ENCODE results near the gene SEMA7A.

Gene SEMA7A

DNA sequence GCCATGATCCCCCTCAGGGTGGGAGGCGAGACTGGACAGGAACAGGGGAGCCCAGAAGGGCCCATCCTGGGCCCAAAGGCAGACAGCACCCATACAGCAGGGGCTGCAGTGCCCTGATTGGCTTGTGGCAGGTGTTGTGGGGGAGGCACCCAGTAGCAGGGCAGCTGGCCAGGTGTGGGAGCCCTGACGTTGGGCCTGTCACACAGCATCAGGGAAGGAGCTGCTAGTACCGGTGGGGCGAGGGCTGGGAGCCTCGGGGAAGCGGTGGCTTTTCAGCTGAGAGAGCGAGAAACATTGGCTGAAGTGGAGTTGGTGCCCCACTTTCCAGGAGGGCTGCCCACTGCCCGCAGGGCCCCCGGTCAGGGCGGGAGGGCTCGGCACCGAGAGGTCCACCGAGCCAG, 46.6 kb downstream of the SEMA7A start:
- TF ChIP-seq POLR2AphosphoS5 (IDR thresholded peaks at IDR 0.05; ENCODE audit: low read depth, low read length) (no peak), TAF1 (IDR thresholded peaks at IDR 0.05; ENCODE audit: borderline replicate concordance, insufficient read depth, low read length) (no peak), FOXP2 (optimal IDR thresholded peaks at IDR 0.05; ENCODE audit: borderline replicate concordance, extremely low read depth, extremely low read length, insufficient read depth) (no peak), SIN3A (IDR thresholded peaks at IDR 0.05; ENCODE audit: borderline replicate concordance, insufficient read depth, low read length) (no peak)
- TF ChIP-seq, protein P1, sequence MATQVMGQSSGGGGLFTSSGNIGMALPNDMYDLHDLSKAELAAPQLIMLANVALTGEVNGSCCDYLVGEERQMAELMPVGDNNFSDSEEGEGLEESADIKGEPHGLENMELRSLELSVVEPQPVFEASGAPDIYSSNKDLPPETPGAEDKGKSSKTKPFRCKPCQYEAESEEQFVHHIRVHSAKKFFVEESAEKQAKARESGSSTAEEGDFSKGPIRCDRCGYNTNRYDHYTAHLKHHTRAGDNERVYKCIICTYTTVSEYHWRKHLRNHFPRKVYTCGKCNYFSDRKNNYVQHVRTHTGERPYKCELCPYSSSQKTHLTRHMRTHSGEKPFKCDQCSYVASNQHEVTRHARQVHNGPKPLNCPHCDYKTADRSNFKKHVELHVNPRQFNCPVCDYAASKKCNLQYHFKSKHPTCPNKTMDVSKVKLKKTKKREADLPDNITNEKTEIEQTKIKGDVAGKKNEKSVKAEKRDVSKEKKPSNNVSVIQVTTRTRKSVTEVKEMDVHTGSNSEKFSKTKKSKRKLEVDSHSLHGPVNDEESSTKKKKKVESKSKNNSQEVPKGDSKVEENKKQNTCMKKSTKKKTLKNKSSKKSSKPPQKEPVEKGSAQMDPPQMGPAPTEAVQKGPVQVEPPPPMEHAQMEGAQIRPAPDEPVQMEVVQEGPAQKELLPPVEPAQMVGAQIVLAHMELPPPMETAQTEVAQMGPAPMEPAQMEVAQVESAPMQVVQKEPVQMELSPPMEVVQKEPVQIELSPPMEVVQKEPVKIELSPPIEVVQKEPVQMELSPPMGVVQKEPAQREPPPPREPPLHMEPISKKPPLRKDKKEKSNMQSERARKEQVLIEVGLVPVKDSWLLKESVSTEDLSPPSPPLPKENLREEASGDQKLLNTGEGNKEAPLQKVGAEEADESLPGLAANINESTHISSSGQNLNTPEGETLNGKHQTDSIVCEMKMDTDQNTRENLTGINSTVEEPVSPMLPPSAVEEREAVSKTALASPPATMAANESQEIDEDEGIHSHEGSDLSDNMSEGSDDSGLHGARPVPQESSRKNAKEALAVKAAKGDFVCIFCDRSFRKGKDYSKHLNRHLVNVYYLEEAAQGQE (IDR thresholded peaks at IDR 0.05; ENCODE audit: insufficient read depth in 1 of 2, low read depth in 2 of 2, low read length in 2 of 2) = no peak

DNA sequence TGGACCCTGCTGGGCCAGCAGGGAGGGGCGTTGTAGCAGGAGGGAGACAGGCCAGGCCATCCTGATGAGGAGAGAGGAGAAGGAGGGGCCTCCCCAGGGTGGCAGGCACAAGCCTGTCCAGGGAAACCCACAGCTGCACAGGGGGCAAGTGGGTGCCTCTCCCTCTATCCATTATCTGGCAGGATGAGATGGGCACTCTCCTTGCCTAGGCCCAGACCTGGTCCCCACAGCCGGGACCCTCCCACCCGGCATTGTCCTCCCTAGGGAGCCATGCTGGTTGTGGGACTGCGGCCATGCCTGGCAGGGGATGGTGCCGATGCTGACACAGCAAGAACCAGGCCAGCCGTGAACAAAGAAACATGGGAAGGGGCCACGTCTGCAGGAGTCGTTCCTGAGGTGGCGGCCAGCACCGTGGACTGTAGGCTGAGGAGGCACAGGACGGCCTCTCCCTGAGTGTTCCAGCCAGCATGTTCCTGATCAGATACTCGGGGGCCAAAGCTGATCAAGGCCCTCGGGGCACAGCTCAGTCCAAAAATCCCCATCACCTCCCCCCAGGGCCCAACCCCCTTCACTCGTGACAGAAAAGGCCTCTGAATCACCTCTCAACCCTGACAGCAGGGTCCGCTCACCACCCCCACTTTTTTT, 47.1 kb downstream of the SEMA7A start:
- no peak for TF ChIP-seq FOXP2 (optimal IDR thresholded peaks at IDR 0.05; ENCODE audit: borderline replicate concordance, extremely low read depth, extremely low read length, insufficient read depth)
- TF ChIP-seq SIN3A (IDR thresholded peaks at IDR 0.05; ENCODE audit: borderline replicate concordance, insufficient read depth, low read length) = no peak
- no peak for TF ChIP-seq TAF1 (IDR thresholded peaks at IDR 0.05; ENCODE audit: borderline replicate concordance, insufficient read depth, low read length)
- TF ChIP-seq, protein P1 (IDR thresholded peaks at IDR 0.05; ENCODE audit: insufficient read depth in 1 of 2, low read depth in 2 of 2, low read length in 2 of 2) = no peak
- no peak for TF ChIP-seq POLR2AphosphoS5 (IDR thresholded peaks at IDR 0.05; ENCODE audit: low read depth, low read length)

DNA sequence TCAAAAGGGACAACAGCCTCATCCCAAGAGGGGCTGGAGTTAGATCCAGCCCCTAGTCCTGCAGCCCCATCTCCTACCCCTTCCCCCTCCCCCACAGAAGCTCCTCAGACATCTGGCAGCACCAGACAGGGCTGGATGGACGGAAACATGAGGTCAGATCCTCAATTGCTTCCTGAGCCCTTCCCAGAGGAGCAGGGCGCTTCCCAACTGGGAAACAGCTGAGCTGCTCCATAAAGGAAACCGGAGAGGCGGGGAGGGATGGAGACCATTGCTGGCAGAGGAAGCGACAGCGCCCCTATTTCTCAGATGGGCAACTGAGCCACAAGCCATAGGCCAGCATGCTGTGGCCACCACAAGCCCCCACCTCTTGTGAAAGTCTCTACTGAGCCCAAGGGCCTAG, 48.0 kb downstream of the SEMA7A start:
- TF ChIP-seq, protein P1 (IDR thresholded peaks at IDR 0.05; ENCODE audit: insufficient read depth in 1 of 2, low read depth in 2 of 2, low read length in 2 of 2) = no peak
- no peak for TF ChIP-seq SIN3A (IDR thresholded peaks at IDR 0.05; ENCODE audit: borderline replicate concordance, insufficient read depth, low read length)
- TF ChIP-seq POLR2AphosphoS5 (IDR thresholded peaks at IDR 0.05; ENCODE audit: low read depth, low read length) = no peak
- no peak for TF ChIP-seq TAF1 (IDR thresholded peaks at IDR 0.05; ENCODE audit: borderline replicate concordance, insufficient read depth, low read length)
- no peak for TF ChIP-seq FOXP2 (optimal IDR thresholded peaks at IDR 0.05; ENCODE audit: borderline replicate concordance, extremely low read depth, extremely low read length, insufficient read depth)

DNA sequence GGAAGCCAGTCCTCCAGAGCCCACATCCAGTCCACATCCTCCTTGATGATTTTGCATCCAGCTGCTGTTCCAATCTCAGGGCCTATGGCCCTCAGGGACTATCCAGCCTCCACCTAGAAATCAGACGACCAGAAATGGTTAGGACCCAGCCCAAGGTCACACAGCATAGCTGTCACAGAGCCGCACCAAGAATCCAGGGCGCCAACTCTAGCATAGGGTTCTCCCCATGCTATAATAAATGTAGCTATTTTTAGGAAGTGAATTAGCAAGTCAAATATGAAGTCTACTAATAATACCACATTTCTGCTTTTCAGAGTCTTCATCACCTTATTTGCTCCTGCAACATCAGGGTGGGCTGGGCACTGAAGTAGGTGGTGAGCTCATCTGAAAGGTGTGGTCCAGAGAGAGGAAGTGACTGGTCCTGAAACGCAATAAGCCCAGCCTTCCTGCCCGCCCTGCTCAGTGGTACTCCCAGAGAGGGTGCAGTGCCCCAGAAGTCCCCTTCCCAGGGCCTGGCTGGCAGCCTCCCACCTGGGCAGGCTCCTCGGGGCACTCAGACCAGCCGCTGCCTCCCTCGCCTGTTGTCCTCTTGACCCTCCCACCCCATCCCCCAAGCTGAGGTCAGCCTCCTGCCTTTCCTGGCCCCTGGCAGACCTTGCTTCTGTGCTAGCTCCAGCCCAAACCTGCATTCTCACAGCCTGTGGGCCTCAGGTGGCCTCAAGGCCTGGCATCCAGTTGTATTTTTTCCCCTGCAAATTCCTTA, 48.7 kb downstream of the SEMA7A start:
- TF ChIP-seq TAF1 (IDR thresholded peaks at IDR 0.05; ENCODE audit: borderline replicate concordance, insufficient read depth, low read length) (no peak), FOXP2 (optimal IDR thresholded peaks at IDR 0.05; ENCODE audit: borderline replicate concordance, extremely low read depth, extremely low read length, insufficient read depth) (no peak), SIN3A (IDR thresholded peaks at IDR 0.05; ENCODE audit: borderline replicate concordance, insufficient read depth, low read length) (no peak), POLR2AphosphoS5 (IDR thresholded peaks at IDR 0.05; ENCODE audit: low read depth, low read length) (no peak)
- TF ChIP-seq, protein P1 (IDR thresholded peaks at IDR 0.05; ENCODE audit: insufficient read depth in 1 of 2, low read depth in 2 of 2, low read length in 2 of 2) = no peak
